Esophagus muscularis mucosa (tissue), 4 donors: Measurements from ENCODE around the gene TTC3. TPM values are rescaled to one million over a fixed set of nuclear protein-coding genes. Genes with fewer than 3 reads are reported as not detected.
A peak's percentile ranks its signal among the peaks of the same experiment; 100 is the strongest.

Source experiments
- DNase-seq: peaks from one replicate; pipeline ENCODE4 v3.0.0-alpha.2; 2017; ENCODE audit errors: extremely low spot score
- H3K27ac ChIP-seq, 4 donors: fragments of 200-600 bp; sonication (generic); replicated peaks in 1 of 4; 1 replicate in 3 of 4; 2 replicates in 1 of 4; pipeline ENCODE4 v1.5.1; 2016 to 2019; ENCODE audit warnings: mild to moderate bottlenecking in 1 of 4
- H3K27me3 ChIP-seq, 4 donors: fragments of 200-600 bp; sonication (generic); one replicate each; pipeline versions ENCODE4 v1.5.1 to v1.6.0; 2016 to 2019
- H3K36me3 ChIP-seq, 4 donors: fragments of 200-600 bp; sonication (generic); one replicate each; pipeline ENCODE4 v1.5.1; 2016 to 2019
- H3K4me1 ChIP-seq, 4 donors: fragments of 200-600 bp; sonication (generic); one replicate each; pipeline ENCODE4 v1.5.1; 2016 to 2019
- H3K4me3 ChIP-seq, 4 donors: fragments of 200-600 bp; sonication (generic); 1 replicate in 2 of 4; 2 replicates in 2 of 4; pipeline ENCODE4 v1.5.1; 2016 to 2019; ENCODE audit warnings: mild to moderate bottlenecking in 4 of 4, moderate library complexity in 1 of 4
- H3K9me3 ChIP-seq, 4 donors: fragments of 200-600 bp; sonication (generic); 1 replicate in 3 of 4; 2 replicates in 1 of 4; pipeline ENCODE4 v1.5.1; 2016 to 2019
- EP300 ChIP-seq: sonication (generic); formaldehyde crosslinking; IDR thresholded peaks from one replicate; pipeline ENCODE4 v1.6.1; 2017; ENCODE audit warnings: antibody characterized with exemption
- POLR2A ChIP-seq: fragments of 450-650 bp; IDR thresholded peaks from one replicate; pipeline ENCODE4 v1.6.1; 2017; ENCODE audit warnings: antibody characterized with exemption, moderate library complexity, mild to moderate bottlenecking, low read depth
- POLR2AphosphoS5 ChIP-seq, 2 donors: sonication (generic); formaldehyde crosslinking; IDR thresholded peaks; one replicate each; pipeline ENCODE4 v1.6.1; 2017; ENCODE audit warnings: antibody characterized with exemption in 2 of 2
- WGBS: methylation state at CpG from one replicate; pipeline ENCODE4 v1.1.5; 2018; 5-methylcytosine and 5-hydroxymethylcytosine counted together
- intact Hi-C: fragments of 100-400 bp; cut with DNase I; formaldehyde crosslinking; loops from one replicate; pipeline ENCODE4 v1.15.1; 2023
- total RNA-seq, 4 donors: library from RNA; depleted of rRNA; stranded (reverse); fragments of >200 nt; gene quantifications; one replicate each; pipeline versions ENCODE4 v1.1.0 to v1.2.1, GENCODE V29; 2016
- TF ChIP-seq, protein P1 (sequence below), 3 experiments: fragments of 200-600 bp in 2 of 3; fragments of 450-650 bp in 1 of 3; sonication (generic) in 2 of 3; IDR thresholded peaks; one replicate each; pipeline ENCODE4 v1.5.1; 2017 to 2019; ENCODE audit warnings: antibody characterized with exemption in 3 of 3, mild to moderate bottlenecking in 2 of 3, moderate library complexity in 1 of 3

Gene TTC3
- total RNA-seq, 4 donors from 2014 or later, result 86.0 to 162 (median 104) TPM

DNA sequence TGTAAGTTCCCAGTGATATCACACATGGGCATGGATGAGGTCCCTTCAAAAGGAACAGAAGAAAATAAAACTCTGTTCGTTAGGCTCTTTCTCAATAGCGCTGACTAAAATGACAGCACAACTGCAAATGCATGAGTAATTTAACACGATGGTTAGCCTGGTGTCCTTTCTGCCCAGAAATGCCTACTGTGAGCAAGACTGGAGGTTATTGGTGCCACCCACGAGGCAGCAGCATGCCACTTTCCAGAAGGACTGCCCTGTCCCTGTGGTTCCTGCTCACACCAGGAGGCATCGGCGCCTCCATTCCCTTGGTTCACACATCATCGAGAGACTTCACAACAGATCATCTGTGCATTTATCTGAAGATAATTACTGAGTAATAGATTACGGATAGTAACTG, 167.9 kb downstream of the TTC3 start:
- peaks cover 12 to 51% (median 36%) of the 10 kb centered on the region in 4 donors for H3K36me3 ChIP-seq
- no peak overlapping the region for H3K27ac ChIP-seq
- H3K4me1 ChIP-seq, result peaks cover 0 to 19% (median 6%) of the 10 kb centered on the region in 4 donors
- no peak overlapping the region for H3K4me3 ChIP-seq
- intact Hi-C loops, result no loop called here
- peak; percentile 24 for DNase-seq
- H3K9me3 ChIP-seq, result no peaks in the 10 kb centered on the region
- TF ChIP-seq EP300, result no peak
- TF ChIP-seq POLR2A, result no peak
- no peak for TF ChIP-seq POLR2AphosphoS5 (IDR thresholded peaks at IDR 0.05)
- TF ChIP-seq, protein P1, sequence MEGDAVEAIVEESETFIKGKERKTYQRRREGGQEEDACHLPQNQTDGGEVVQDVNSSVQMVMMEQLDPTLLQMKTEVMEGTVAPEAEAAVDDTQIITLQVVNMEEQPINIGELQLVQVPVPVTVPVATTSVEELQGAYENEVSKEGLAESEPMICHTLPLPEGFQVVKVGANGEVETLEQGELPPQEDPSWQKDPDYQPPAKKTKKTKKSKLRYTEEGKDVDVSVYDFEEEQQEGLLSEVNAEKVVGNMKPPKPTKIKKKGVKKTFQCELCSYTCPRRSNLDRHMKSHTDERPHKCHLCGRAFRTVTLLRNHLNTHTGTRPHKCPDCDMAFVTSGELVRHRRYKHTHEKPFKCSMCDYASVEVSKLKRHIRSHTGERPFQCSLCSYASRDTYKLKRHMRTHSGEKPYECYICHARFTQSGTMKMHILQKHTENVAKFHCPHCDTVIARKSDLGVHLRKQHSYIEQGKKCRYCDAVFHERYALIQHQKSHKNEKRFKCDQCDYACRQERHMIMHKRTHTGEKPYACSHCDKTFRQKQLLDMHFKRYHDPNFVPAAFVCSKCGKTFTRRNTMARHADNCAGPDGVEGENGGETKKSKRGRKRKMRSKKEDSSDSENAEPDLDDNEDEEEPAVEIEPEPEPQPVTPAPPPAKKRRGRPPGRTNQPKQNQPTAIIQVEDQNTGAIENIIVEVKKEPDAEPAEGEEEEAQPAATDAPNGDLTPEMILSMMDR (IDR thresholded peaks at IDR 0.05), result no peak
- 92% methylated on average over 8 of the region's 8 CpGs for WGBS
- no peaks in the 10 kb centered on the region for H3K27me3 ChIP-seq

DNA sequence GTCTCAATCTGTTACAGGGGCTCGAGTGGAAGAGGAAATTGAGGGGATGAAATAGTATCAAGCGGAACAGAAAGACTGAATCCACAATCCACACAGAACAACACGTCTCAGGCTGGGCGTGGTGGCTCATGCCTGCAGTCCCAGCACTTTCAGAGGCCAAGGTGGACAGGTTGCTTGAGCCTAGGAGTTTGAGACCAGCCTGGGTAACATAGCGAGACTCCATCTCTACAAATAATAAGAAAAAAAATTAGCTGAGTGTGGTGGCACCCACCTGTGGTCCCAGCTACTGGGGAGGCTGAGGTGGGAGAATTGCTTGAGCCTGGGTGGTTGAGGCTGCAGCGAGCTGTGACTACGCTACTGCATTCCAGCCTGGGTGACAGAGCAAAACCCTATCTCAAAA, 168.4 kb downstream of the TTC3 start:
- intact Hi-C loops, result no loop called here
- WGBS, result 95% methylated on average over 7 of the region's 7 CpGs
- H3K27me3 ChIP-seq, result no peaks in the 10 kb centered on the region

DNA sequence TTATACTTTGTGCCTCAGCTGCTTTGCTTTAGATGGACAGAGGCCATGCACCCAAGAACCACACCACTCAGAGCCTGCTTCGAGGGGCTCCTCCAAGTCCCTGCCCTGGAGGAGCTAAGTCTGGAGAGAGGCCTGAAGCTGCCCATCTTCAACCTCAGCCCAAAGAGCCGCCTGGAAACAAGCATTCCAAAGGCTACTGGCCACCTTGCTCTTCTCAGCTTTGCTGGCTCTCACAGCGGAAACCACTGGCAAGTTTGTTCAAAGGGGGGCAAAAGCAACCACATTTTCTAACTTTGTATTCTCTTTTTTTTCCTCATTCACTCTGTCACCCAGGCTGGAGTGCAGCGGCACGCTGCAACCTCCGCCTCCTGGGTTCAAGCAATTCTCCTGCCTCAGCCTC, 170.9 kb downstream of the TTC3 start:
- Histone ChIP-seq H3K36me3 (peaks cover 3 to 25% (median 16%) of the 10 kb centered on the region in 4 donors), H3K4me1 (peaks cover 0 to 22% (median 12%) of the 10 kb centered on the region in 4 donors), H3K4me3 (no peak overlapping the region), H3K27ac (no peak overlapping the region), H3K27me3 (no peaks in the 10 kb centered on the region), H3K9me3 (no peaks in the 10 kb centered on the region)
- intact Hi-C loops, result no loop called here
- 98% methylated on average over 6 of the region's 6 CpGs for WGBS
- DNase-seq, result peak; percentile 12
- TF ChIP-seq EP300 (no peak), POLR2A (no peak), POLR2AphosphoS5 (IDR thresholded peaks at IDR 0.05) (no peak)
- TF ChIP-seq, protein P1 (IDR thresholded peaks at IDR 0.05), result no peak

More for the DNA sequence above, 168.4 kb downstream of the TTC3 start:
- Histone ChIP-seq H3K4me1 (peaks cover 0 to 19% (median 6%) of the 10 kb centered on the region in 4 donors), H3K36me3 (peaks cover 12 to 48% (median 36%) of the 10 kb centered on the region in 4 donors), H3K9me3 (no peaks in the 10 kb centered on the region), H3K27ac (no peak overlapping the region), H3K4me3 (no peak overlapping the region)
- peak; percentile 55 for DNase-seq
- TF ChIP-seq, protein P1 (IDR thresholded peaks at IDR 0.05), result no peak
- TF ChIP-seq POLR2AphosphoS5 (IDR thresholded peaks at IDR 0.05), result no peak

DNA sequence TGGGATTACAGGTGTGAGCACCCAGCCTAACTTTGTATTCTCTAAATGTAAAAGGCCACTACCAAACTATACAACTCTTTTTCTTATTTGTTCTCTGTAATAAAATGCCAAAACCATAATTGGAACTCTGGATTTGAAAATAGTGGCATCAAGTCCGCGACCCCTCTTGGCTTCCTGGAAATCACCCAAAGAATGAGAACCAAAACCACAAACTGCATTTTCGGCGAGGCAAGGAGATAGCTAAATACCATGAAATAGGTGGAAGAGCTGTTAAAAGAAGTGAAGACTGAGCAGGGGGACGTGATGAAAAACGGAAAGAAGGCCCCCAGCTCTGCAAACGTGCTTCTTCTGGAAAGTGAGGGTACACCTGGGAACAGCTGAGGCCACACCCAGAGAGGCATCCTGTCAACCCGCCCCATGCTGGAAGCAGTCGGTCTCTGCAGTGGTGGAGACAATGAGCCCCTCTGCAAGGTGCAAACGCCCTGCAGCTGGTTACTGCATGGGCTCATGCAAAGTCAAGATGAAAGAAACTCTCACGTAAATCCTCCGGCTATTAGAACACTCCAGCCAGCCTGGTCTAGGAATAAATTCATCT, 171.5 kb downstream of the TTC3 start:
- Histone ChIP-seq H3K4me3 (no peak overlapping the region), H3K27ac (no peak overlapping the region), H3K9me3 (no peaks in the 10 kb centered on the region), H3K36me3 (peaks cover 0 to 18% (median 12%) of the 10 kb centered on the region in 4 donors), H3K4me1 (peaks cover 0 to 22% (median 12%) of the 10 kb centered on the region in 4 donors), H3K27me3 (no peaks in the 10 kb centered on the region)
- 75% methylated on average over 12 of the region's 12 CpGs for WGBS
- peak; percentile 47 for DNase-seq
- TF ChIP-seq EP300 (no peak), POLR2A (no peak), POLR2AphosphoS5 (IDR thresholded peaks at IDR 0.05) (no peak)
- TF ChIP-seq, protein P1 (IDR thresholded peaks at IDR 0.05), result no peak
- intact Hi-C loops, result no loop called here

DNA sequence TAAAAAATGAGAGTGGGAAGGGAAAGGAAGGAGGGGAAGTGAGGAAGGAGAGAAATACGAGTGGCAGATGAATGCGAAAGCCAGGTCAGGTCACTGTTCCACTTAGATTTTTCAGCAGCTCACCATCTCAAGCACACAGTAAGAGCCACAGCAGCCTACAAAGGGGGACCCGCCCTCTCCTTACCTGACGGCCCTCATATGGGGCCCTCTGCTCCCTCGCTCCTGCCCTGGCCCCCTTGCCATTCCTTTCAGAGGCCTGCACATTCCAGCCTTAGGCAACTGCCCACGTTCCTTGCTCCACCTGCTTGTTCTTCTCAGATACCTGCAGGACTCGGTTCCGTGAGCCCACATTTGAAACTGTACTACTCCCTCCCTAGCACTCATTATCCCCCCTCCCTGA, 172.1 kb downstream of the TTC3 start:
- Histone ChIP-seq H3K27ac (no peak overlapping the region), H3K27me3 (no peaks in the 10 kb centered on the region), H3K9me3 (no peaks in the 10 kb centered on the region), H3K36me3 (peaks cover 0 to 13% (median 8%) of the 10 kb centered on the region in 4 donors), H3K4me1 (peaks cover 0 to 22% (median 12%) of the 10 kb centered on the region in 4 donors), H3K4me3 (no peak overlapping the region)
- DNase-seq, result peak; percentile 45
- WGBS, result 90% methylated on average over 8 of the region's 8 CpGs
- intact Hi-C loops, result no loop called here
- TF ChIP-seq POLR2A (no peak), EP300 (no peak), POLR2AphosphoS5 (IDR thresholded peaks at IDR 0.05) (no peak)
- TF ChIP-seq, protein P1 (IDR thresholded peaks at IDR 0.05), result no peak
